Tibial nerve (tissue), 4 donors: ENCODE data around the gene GRIK4. TPM values are rescaled to one million over a fixed set of nuclear protein-coding genes. Genes with fewer than 3 reads are reported as not detected.
"Not testable (repeated sequence)": the region's sequence is repeated elsewhere in the genome, so short reads cannot be mapped to it uniquely, and the experiment has no call there.

ENCODE experiments used
- DNase-seq, 2 donors: peaks; one replicate each; pipeline ENCODE4 v3.0.0-alpha.2; 2019; ENCODE audit warnings: low spot score in 2 of 2
- H3K27ac ChIP-seq, 4 donors: fragments of 200-600 bp; sonication (generic) in 3 of 4; one replicate each; pipeline ENCODE4 v1.5.1; 2017 to 2019; ENCODE audit warnings: mild to moderate bottlenecking in 1 of 4
- H3K27me3 ChIP-seq, 2 donors: fragments of 200-600 bp; sonication (generic) in 1 of 2; one replicate each; pipeline versions ENCODE4 v1.5.1 to v1.6.0; 2017 to 2019
- H3K36me3 ChIP-seq, 3 donors: fragments of 200-600 bp; sonication (generic); one replicate each; pipeline ENCODE4 v1.5.1; 2018 to 2019
- H3K4me1 ChIP-seq, 4 donors: fragments of 200-600 bp; sonication (generic) in 3 of 4; one replicate each; pipeline ENCODE4 v1.5.1; 2017 to 2019
- H3K4me3 ChIP-seq, 4 donors: fragments of 200-600 bp; sonication (generic) in 3 of 4; one replicate each; pipeline ENCODE4 v1.5.1; 2017 to 2019; ENCODE audit warnings: mild to moderate bottlenecking in 1 of 4, moderate library complexity in 1 of 4
- H3K9me3 ChIP-seq, 4 donors: fragments of 200-600 bp; sonication (generic) in 3 of 4; one replicate each; pipeline ENCODE4 v1.5.1; 2017 to 2019
- CTCF ChIP-seq, 5 experiments: fragments of 200-600 bp in 3 of 5; fragments of 450-650 bp in 2 of 5; sonication (generic) in 3 of 5; IDR thresholded peaks; one replicate each; pipeline ENCODE4 v1.5.1; 2016 to 2019; ENCODE audit warnings: antibody characterized with exemption in 5 of 5, mild to moderate bottlenecking in 3 of 5, moderate library complexity in 2 of 5
- EP300 ChIP-seq, 2 donors: sonication (generic); formaldehyde crosslinking; IDR thresholded peaks; one replicate each; pipeline ENCODE4 v1.6.1; 2017; ENCODE audit warnings: antibody characterized with exemption in 2 of 2, mild to moderate bottlenecking in 1 of 2
- POLR2A ChIP-seq, 2 donors: fragments of 450-650 bp; IDR thresholded peaks; one replicate each; pipeline ENCODE4 v1.6.1; 2017; ENCODE audit warnings: antibody characterized with exemption in 2 of 2, mild to moderate bottlenecking in 2 of 2, moderate library complexity in 2 of 2
- WGBS, 2 donors: methylation state at CpG; one replicate each; pipeline ENCODE4 v1.1.5; 2018; 5-methylcytosine and 5-hydroxymethylcytosine counted together
- total RNA-seq, 4 donors: library from RNA; depleted of rRNA; stranded (reverse); fragments of >200 nt; gene quantifications; one replicate each; pipeline ENCODE4 v1.1.0, GENCODE V29; 2016

GRIK4 gene
- total RNA-seq, 4 donors from 2014 or later, result 0.22 to 0.98 TPM; not detected in 2

- Histone ChIP-seq H3K9me3 (peaks cover 0 to 5% (median 0%) of the 10 kb centered on the region in 4 donors), H3K27ac (no peak overlapping the region), H3K27me3 (no peaks in the 10 kb centered on the region), H3K4me3 (no peak overlapping the region), H3K4me1 (peaks cover 0 to 18% (median 2%) of the 10 kb centered on the region in 4 donors), H3K36me3 (no peaks in the 10 kb centered on the region)
- 46 to 56% methylated on average over 8 of the region's 8 CpGs for WGBS, 2 donors
- no peak for TF ChIP-seq CTCF (IDR thresholded peaks at IDR 0.05)
- TF ChIP-seq POLR2A (IDR thresholded peaks at IDR 0.05), result no peak
- no peak for TF ChIP-seq EP300 (IDR thresholded peaks at IDR 0.05)
- no peak for DNase-seq
Observed at GRCh38 chr11:120612513-120613263, 101.1 kb downstream of the GRIK4 start.

- WGBS, 2 donors, result 74 to 79% methylated on average over 6 of the region's 6 CpGs
- Histone ChIP-seq H3K9me3 (peaks cover 0 to 14% (median 0%) of the 10 kb centered on the region in 4 donors), H3K27me3 (no peaks in the 10 kb centered on the region), H3K27ac (no peak overlapping the region), H3K4me3 (no peak overlapping the region), H3K4me1 (peaks cover 0 to 12% (median 1%) of the 10 kb centered on the region in 4 donors), H3K36me3 (no peaks in the 10 kb centered on the region)
- TF ChIP-seq CTCF (IDR thresholded peaks at IDR 0.05) (no peak), EP300 (IDR thresholded peaks at IDR 0.05) (no peak), POLR2A (IDR thresholded peaks at IDR 0.05) (no peak)
- DNase-seq, result no peak
Observed at GRCh38 chr11:120613264-120614226, 102.0 kb downstream of the GRIK4 start.

GRCh38 chr11:120615391-120615790, 103.8 kb downstream of the GRIK4 start:
- Histone ChIP-seq H3K4me3 (no peak overlapping the region), H3K27me3 (no peaks in the 10 kb centered on the region), H3K36me3 (no peaks in the 10 kb centered on the region), H3K27ac (no peak overlapping the region), H3K9me3 (peaks cover 0 to 21% (median 0%) of the 10 kb centered on the region in 4 donors), H3K4me1 (no peaks in the 10 kb centered on the region)
- TF ChIP-seq CTCF (IDR thresholded peaks at IDR 0.05) (no peak), EP300 (IDR thresholded peaks at IDR 0.05) (no peak), POLR2A (IDR thresholded peaks at IDR 0.05) (no peak)
- DNase-seq, result no peak
- 50 to 94% methylated on average over 2 of the region's 2 CpGs for WGBS, 2 donors

- no peak for TF ChIP-seq EP300 (IDR thresholded peaks at IDR 0.05)
- Histone ChIP-seq H3K4me1 (peaks cover 0 to 3% (median 0%) of the 10 kb centered on the region in 4 donors), H3K36me3 (no peaks in the 10 kb centered on the region), H3K27me3 (no peaks in the 10 kb centered on the region), H3K27ac (no peak overlapping the region), H3K4me3 (no peak overlapping the region), H3K9me3 (peaks cover 0 to 21% (median 0%) of the 10 kb centered on the region in 4 donors)
- no peak for DNase-seq
- 82 to 91% methylated on average over 5 of the region's 5 CpGs for WGBS, 2 donors
Observed at GRCh38 chr11:120618399-120618798, 106.9 kb downstream of the GRIK4 start.

GRCh38 chr11:120622189-120622875, 110.8 kb downstream of the GRIK4 start:
- no peak overlapping the region for H3K27ac ChIP-seq
- no peak for TF ChIP-seq EP300 (IDR thresholded peaks at IDR 0.05)
- TF ChIP-seq POLR2A (IDR thresholded peaks at IDR 0.05), result no peak
- TF ChIP-seq CTCF (IDR thresholded peaks at IDR 0.05), result no peak
- DNase-seq, result no peak
- H3K27me3 ChIP-seq, result no peaks in the 10 kb centered on the region
- WGBS, 2 donors, result 67 to 75% methylated on average over 7 of the region's 7 CpGs
- H3K9me3 ChIP-seq, result peaks cover 0 to 19% (median 0%) of the 10 kb centered on the region in 4 donors
- peaks cover 0 to 3% (median 0%) of the 10 kb centered on the region in 4 donors for H3K4me1 ChIP-seq
- no peaks in the 10 kb centered on the region for H3K36me3 ChIP-seq
- H3K4me3 ChIP-seq, result no peak overlapping the region

- H3K4me3 ChIP-seq, H3K4me1 ChIP-seq, H3K27me3 ChIP-seq, H3K27ac ChIP-seq, H3K36me3 ChIP-seq, DNase-seq, H3K9me3 ChIP-seq: not testable (repeated sequence)
- WGBS, 2 donors, result 89 to 93% methylated on average over 12 of the region's 12 CpGs
Observed at GRCh38 chr11:120624992-120625391, 113.4 kb downstream of the GRIK4 start.
